ENCODE measurements around the gene MTUS2.

MTUS2 gene

DNA sequence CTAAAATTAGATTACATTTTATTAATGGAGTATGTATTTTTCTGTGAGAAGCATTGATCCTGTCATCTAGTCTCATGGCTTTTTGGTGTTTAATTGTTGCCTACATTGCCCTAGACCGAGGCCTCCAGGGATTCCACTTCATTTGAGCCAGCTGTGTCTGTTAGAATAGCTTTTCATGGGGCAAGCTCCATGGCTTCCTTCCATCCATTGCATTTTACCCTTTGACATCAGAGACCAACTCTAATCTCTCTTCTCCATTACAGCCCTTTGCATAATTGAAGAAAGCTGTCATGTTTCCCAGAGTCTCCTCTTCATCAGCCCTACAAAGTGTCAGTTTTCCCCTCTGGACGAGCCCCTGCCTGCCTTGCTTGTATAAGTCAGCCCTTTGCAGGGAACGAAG lies 70.6 kb downstream of the MTUS2 start:
- no peak overlapping the region for H3K4me3 ChIP-seq (ENCODE audit: low read length)
- H3K27ac ChIP-seq (ENCODE audit: low read depth, low read length) = no peak overlapping the region
- H3K27me3 ChIP-seq (ENCODE audit: control insufficient read depth, low read length) = no peaks in the 10 kb centered on the region
- no peaks in the 10 kb centered on the region for H3K79me2 ChIP-seq (ENCODE audit: control insufficient read depth, low read length)
- H4K20me1 ChIP-seq (ENCODE audit: control insufficient read depth, insufficient read depth, low read depth, low read length) = no peaks in the 10 kb centered on the region
- no peaks in the 10 kb centered on the region for H3K36me3 ChIP-seq (ENCODE audit: control insufficient read depth, low read length)
- no peaks in the 10 kb centered on the region for H3F3A ChIP-seq (ENCODE audit: control insufficient read depth, insufficient read depth)
- H3K4me1 ChIP-seq (ENCODE audit: control insufficient read depth, low read length) = no peaks in the 10 kb centered on the region
- TF ChIP-seq, protein P1, sequence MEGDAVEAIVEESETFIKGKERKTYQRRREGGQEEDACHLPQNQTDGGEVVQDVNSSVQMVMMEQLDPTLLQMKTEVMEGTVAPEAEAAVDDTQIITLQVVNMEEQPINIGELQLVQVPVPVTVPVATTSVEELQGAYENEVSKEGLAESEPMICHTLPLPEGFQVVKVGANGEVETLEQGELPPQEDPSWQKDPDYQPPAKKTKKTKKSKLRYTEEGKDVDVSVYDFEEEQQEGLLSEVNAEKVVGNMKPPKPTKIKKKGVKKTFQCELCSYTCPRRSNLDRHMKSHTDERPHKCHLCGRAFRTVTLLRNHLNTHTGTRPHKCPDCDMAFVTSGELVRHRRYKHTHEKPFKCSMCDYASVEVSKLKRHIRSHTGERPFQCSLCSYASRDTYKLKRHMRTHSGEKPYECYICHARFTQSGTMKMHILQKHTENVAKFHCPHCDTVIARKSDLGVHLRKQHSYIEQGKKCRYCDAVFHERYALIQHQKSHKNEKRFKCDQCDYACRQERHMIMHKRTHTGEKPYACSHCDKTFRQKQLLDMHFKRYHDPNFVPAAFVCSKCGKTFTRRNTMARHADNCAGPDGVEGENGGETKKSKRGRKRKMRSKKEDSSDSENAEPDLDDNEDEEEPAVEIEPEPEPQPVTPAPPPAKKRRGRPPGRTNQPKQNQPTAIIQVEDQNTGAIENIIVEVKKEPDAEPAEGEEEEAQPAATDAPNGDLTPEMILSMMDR (IDR thresholded peaks at IDR 0.05; ENCODE audit: low read depth, low read length, poor library complexity, severe bottlenecking) = no peak
- no peak for TF ChIP-seq EZH2phosphoT487 (IDR thresholded peaks at IDR 0.05; ENCODE audit: borderline replicate concordance, low read length)
- H3K4me2 ChIP-seq (ENCODE audit: low read length) = no peak overlapping the region
- no peaks in the 10 kb centered on the region for H3K9me2 ChIP-seq (replicated peaks; ENCODE audit: control insufficient read depth, low read length)
- H3K9me3 ChIP-seq (ENCODE audit: control insufficient read depth, insufficient read depth, low read length) = no peaks in the 10 kb centered on the region

- Histone ChIP-seq H3K27me3 (ENCODE audit: control insufficient read depth, low read length) (no peaks in the 10 kb centered on the region), H4K20me1 (ENCODE audit: control insufficient read depth, insufficient read depth, low read depth, low read length) (no peaks in the 10 kb centered on the region), H3K9me2 (replicated peaks; ENCODE audit: control insufficient read depth, low read length) (no peaks in the 10 kb centered on the region), H3K36me3 (ENCODE audit: control insufficient read depth, low read length) (no peaks in the 10 kb centered on the region), H3K4me3 (ENCODE audit: low read length) (no peak overlapping the region), H3K27ac (ENCODE audit: low read depth, low read length) (no peak overlapping the region), H3K4me2 (ENCODE audit: low read length) (no peak overlapping the region), H3K4me1 (ENCODE audit: control insufficient read depth, low read length) (no peaks in the 10 kb centered on the region), H3F3A (ENCODE audit: control insufficient read depth, insufficient read depth) (no peaks in the 10 kb centered on the region), H3K9me3 (ENCODE audit: control insufficient read depth, insufficient read depth, low read length) (no peaks in the 10 kb centered on the region), H3K79me2 (ENCODE audit: control insufficient read depth, low read length) (no peaks in the 10 kb centered on the region)
- TF ChIP-seq EZH2phosphoT487 (IDR thresholded peaks at IDR 0.05; ENCODE audit: borderline replicate concordance, low read length) = no peak
- TF ChIP-seq, protein P1 (IDR thresholded peaks at IDR 0.05; ENCODE audit: low read depth, low read length, poor library complexity, severe bottlenecking) = no peak
These were observed 97.9 kb downstream of the MTUS2 start for GRCh38 chr13:28918030-28918429.

GRCh38 chr13:28922341-28922740 lies 102.2 kb downstream of the MTUS2 start:
- Histone ChIP-seq H3F3A (ENCODE audit: control insufficient read depth, insufficient read depth) (no peaks in the 10 kb centered on the region), H3K27ac (ENCODE audit: low read depth, low read length) (no peak overlapping the region), H3K4me3 (ENCODE audit: low read length) (no peak overlapping the region), H3K79me2 (ENCODE audit: control insufficient read depth, low read length) (no peaks in the 10 kb centered on the region), H4K20me1 (ENCODE audit: control insufficient read depth, insufficient read depth, low read depth, low read length) (no peaks in the 10 kb centered on the region), H3K9me2 (replicated peaks; ENCODE audit: control insufficient read depth, low read length) (no peaks in the 10 kb centered on the region), H3K9me3 (ENCODE audit: control insufficient read depth, insufficient read depth, low read length) (no peaks in the 10 kb centered on the region), H3K4me1 (ENCODE audit: control insufficient read depth, low read length) (no peaks in the 10 kb centered on the region), H3K4me2 (ENCODE audit: low read length) (no peak overlapping the region), H3K36me3 (ENCODE audit: control insufficient read depth, low read length) (no peaks in the 10 kb centered on the region), H3K27me3 (ENCODE audit: control insufficient read depth, low read length) (no peaks in the 10 kb centered on the region)
- no peak for TF ChIP-seq EZH2phosphoT487 (IDR thresholded peaks at IDR 0.05; ENCODE audit: borderline replicate concordance, low read length)
- TF ChIP-seq, protein P1 (IDR thresholded peaks at IDR 0.05; ENCODE audit: low read depth, low read length, poor library complexity, severe bottlenecking) = no peak

DNA sequence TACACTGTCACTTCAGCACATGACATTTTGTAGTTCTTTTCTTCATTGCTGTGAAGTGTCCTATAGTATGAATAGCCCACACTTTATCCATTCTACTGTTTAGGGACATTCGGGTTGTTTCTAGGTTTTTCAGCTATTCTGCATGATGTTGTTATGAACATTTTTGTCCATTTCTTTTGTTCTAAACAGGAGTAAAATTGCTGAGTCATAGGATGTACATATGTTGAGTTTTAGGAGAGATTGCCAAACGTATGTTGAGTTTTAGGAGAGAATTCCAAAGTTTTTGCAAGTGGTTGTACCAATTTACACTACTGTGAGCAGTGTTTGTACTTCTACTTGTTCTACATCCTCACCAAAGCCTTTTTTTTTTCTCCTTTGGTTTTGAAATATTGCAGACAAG lies 115.0 kb downstream of the MTUS2 start:
- Histone ChIP-seq H3K27ac (ENCODE audit: low read depth, low read length) (no peak overlapping the region), H3K36me3 (ENCODE audit: control insufficient read depth, low read length) (no peaks in the 10 kb centered on the region), H3K4me2 (ENCODE audit: low read length) (no peak overlapping the region), H3K27me3 (ENCODE audit: control insufficient read depth, low read length) (no peaks in the 10 kb centered on the region), H3K9me2 (replicated peaks; ENCODE audit: control insufficient read depth, low read length) (no peaks in the 10 kb centered on the region; the same call in 1 of the 2 replicates), H3K79me2 (ENCODE audit: control insufficient read depth, low read length) (no peaks in the 10 kb centered on the region), H3K4me1 (ENCODE audit: control insufficient read depth, low read length) (no peaks in the 10 kb centered on the region), H3K4me3 (ENCODE audit: low read length) (no peak overlapping the region), H3K9me3 (ENCODE audit: control insufficient read depth, insufficient read depth, low read length) (no peaks in the 10 kb centered on the region), H4K20me1 (ENCODE audit: control insufficient read depth, insufficient read depth, low read depth, low read length) (no peaks in the 10 kb centered on the region), H3F3A (ENCODE audit: control insufficient read depth, insufficient read depth) (no peaks in the 10 kb centered on the region)
- TF ChIP-seq, protein P1 (IDR thresholded peaks at IDR 0.05; ENCODE audit: low read depth, low read length, poor library complexity, severe bottlenecking) = no peak
- no peak for TF ChIP-seq EZH2phosphoT487 (IDR thresholded peaks at IDR 0.05; ENCODE audit: borderline replicate concordance, low read length)

Measured in DOHH2 (cell line).